Effector memory CD8-positive, alpha-beta T cell (primary cell): ENCODE measurements around the gene ANKRD49.

Experiments used
- ATAC-seq: fragments of 150-1000 bp; cut with Tn5 transposase; replicated peaks from 2 replicates; pipeline ENCODE4 v1.10.0; 2021; ENCODE audit warnings: mild to moderate bottlenecking, moderate library complexity
- DNase-seq, 3 experiments: peaks; one replicate each; pipeline ENCODE4 v3.0.0; 2021
- H3K27ac Mint-ChIP-seq, 2 donors: one replicate each; pipeline ENCODE4 v1.8.0; 2022; ENCODE audit warnings: mild to moderate bottlenecking in 2 of 2, mixed read lengths in 2 of 2, moderate library complexity in 2 of 2
- H3K27me3 Mint-ChIP-seq, 2 donors: one replicate each; pipeline ENCODE4 v1.8.0; 2022; ENCODE audit warnings: mixed read lengths in 2 of 2
- H3K36me3 Mint-ChIP-seq: one replicate; pipeline ENCODE4 v1.8.0; 2022; ENCODE audit warnings: mild to moderate bottlenecking, moderate library complexity, mixed read lengths; ENCODE audit not compliant: insufficient read depth
- H3K4me1 Mint-ChIP-seq, 2 donors: one replicate each; pipeline ENCODE4 v1.8.0; 2022; ENCODE audit warnings: low read depth in 2 of 2, mixed read lengths in 2 of 2
- H3K4me3 Mint-ChIP-seq, 2 donors: one replicate each; pipeline ENCODE4 v1.8.0; 2022; ENCODE audit warnings: mild to moderate bottlenecking in 2 of 2, mixed read lengths in 2 of 2, moderate library complexity in 2 of 2
- H3K9me3 Mint-ChIP-seq, 2 donors: one replicate each; pipeline ENCODE4 v1.8.0; 2022; ENCODE audit warnings: mixed read lengths in 2 of 2
- total RNA-seq, 9 experiments: gene quantifications; one replicate each; lab custom pipeline; 2026; lab: John Stamatoyannopoulos, UW

The ANKRD49 gene, protein sequence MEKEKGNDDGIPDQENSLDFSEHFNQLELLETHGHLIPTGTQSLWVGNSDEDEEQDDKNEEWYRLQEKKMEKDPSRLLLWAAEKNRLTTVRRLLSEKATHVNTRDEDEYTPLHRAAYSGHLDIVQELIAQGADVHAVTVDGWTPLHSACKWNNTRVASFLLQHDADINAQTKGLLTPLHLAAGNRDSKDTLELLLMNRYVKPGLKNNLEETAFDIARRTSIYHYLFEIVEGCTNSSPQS
- 28.9 to 76.9 (median 37.6) reads per million in 9 experiments for total RNA-seq

DNA sequence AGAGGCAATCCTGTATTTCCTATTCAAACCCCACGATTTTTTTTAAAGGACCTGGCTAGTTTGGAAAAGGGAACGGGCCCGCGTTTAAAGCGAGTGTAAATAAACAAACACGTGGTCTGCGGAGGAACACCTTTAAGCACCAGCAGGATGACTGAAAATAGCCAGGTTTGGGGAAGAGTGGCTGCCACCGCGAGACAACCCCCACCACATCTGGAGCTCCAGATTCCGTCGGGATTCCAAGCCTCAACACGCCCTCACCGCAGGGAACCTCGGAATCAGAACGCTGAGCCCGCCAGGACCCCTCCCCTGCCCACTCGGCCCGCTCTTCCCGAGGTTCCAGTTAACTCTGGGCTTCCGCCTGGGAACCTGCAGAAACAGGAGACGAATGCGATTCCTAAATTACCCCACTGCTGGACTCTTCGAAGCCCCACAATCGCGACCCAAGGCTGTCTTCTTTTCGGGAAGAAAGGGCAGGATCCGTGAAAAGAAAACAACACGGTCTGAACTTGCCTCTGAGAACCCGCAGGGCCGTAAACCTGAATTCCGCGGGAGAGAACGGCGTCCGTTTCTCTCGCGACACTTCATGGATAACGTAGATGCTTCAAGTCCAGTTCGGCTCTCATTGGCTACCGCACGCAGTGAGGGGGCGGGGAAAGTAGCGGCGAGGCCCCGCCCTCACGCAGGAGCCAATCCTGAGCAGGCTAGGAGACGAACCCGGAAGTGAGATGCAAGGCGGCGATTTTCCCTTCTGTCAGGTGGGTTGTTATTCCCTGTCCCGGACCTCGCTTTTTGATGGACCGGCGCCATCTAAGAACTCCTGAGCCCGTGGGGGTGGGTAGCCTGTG lies at the start of gene ANKRD49, which contains the start of gene MRE11:
Gene ANKRD49, plus strand, starts transcription at position 704 of the 845 bp plus-strand sequence. CDS start 2,710 bp downstream, outside the sequence.
Gene MRE11, minus strand, starts transcription at position 564 of the 845 bp plus-strand sequence. CDS start 1,043 bp downstream, outside the sequence.
- H3K36me3 Mint-ChIP-seq = peaks cover 43% of the 10 kb centered on the region
- H3K9me3 Mint-ChIP-seq = no peaks in the 10 kb centered on the region
- H3K27me3 Mint-ChIP-seq = no peaks in the 10 kb centered on the region
- H3K27ac Mint-ChIP-seq = peak within 1 kb of the TSS; percentile 98
- ATAC-seq = peak; percentile 98
- H3K4me1 Mint-ChIP-seq = peaks cover 22 to 39% of the 10 kb centered on the region in 2 donors
- DNase-seq = peak; percentile 95 to 97 (median 96)
- peak within 1 kb of the TSS; percentile 95 to 98 for H3K4me3 Mint-ChIP-seq

DNA sequence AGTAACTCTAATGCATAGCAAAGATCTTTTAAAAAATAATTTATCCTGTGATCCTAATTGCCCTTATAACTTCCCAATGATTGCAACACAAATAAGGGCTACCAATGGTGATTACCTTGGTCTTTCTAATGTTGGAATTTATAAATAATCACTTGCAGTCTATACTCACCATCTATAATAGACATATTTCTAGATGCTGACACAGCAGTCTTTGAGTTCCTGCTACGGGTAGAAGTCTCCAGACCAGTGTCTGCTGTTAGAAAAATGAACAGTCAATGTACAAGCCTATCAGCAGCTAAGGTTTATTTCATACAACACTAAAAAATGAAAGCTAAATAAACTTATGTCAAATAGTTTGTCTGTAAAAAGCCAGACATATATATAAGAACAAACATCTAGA lies 48.1 kb upstream of the ANKRD49 start:
- peak overlapping the region in 1 of 2 donors; percentile 67 for H3K27ac Mint-ChIP-seq

DNA sequence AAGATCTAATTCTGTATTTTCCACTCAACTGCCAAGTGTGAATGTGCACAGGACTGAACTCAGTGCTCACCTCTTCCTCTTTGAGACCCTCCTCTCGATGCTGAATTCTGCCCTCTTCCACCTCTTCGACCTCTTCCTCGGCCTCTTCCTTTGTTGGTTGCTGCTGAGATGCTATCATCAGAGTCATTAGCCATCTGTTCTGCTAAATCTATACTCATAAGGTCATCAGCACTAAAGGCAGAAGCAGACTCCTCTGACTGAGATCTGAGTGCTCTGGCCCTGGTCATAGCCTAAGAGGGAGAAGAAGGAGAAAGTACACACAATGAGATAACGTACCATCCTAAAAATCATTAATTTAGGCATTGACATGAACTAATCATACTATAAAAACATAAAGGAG lies 46.6 kb upstream of the ANKRD49 start:
- Mint-ChIP-seq H3K27ac (no peak overlapping the region), H3K4me1 (peaks cover 0 to 5% of the 10 kb centered on the region in 2 donors), H3K36me3 (peaks cover 25% of the 10 kb centered on the region), H3K9me3 (no peaks in the 10 kb centered on the region), H3K27me3 (no peaks in the 10 kb centered on the region), H3K4me3 (no peak overlapping the region)
- ATAC-seq (no peak), DNase-seq (no peak)

More for the DNA sequence above, 48.1 kb upstream of the ANKRD49 start:
- Mint-ChIP-seq H3K4me3 (no peak overlapping the region), H3K36me3 (peaks cover 28% of the 10 kb centered on the region), H3K4me1 (peaks cover 0 to 5% of the 10 kb centered on the region in 2 donors), H3K9me3 (no peaks in the 10 kb centered on the region), H3K27me3 (no peaks in the 10 kb centered on the region)
- ATAC-seq = no peak
- DNase-seq = no peak

GRCh38 chr11:94449029-94449428 lies 44.8 kb upstream of the ANKRD49 start:
- no peak overlapping the region for H3K27ac Mint-ChIP-seq
- H3K4me1 Mint-ChIP-seq = peaks cover 0 to 5% of the 10 kb centered on the region in 2 donors
- ATAC-seq = no peak
- no peak overlapping the region for H3K4me3 Mint-ChIP-seq
- H3K27me3 Mint-ChIP-seq = no peaks in the 10 kb centered on the region
- no peak for DNase-seq
- H3K9me3 Mint-ChIP-seq = no peaks in the 10 kb centered on the region
- H3K36me3 Mint-ChIP-seq = peaks cover 21% of the 10 kb centered on the region

DNA sequence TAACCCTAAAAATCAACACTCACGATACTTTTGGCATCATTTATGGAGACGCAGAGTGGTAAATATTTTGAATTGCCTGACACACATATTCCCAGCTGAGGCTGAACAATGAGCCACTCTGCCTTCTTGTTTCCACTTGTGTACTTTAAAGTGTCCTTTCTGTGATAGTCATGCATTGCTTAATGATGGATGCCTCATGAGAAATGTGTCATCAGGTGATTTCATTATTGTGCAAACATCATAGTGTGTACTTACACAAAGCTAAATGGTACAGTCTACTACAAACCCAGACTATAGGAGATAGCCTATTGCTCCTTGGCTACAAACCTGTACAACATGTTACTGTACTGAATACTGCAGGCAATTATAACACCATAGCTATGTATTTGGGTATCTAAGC lies 44.3 kb upstream of the ANKRD49 start:
- Mint-ChIP-seq H3K27me3 (no peaks in the 10 kb centered on the region), H3K4me3 (no peak overlapping the region), H3K27ac (no peak overlapping the region), H3K36me3 (peaks cover 18% of the 10 kb centered on the region), H3K4me1 (peaks cover 0 to under 1% of the 10 kb centered on the region in 2 donors), H3K9me3 (no peaks in the 10 kb centered on the region)
- no peak for ATAC-seq
- DNase-seq = no peak

GRCh38 chr11:94450048-94450447 lies 43.7 kb upstream of the ANKRD49 start:
- Mint-ChIP-seq H3K27ac (no peak overlapping the region), H3K4me3 (no peak overlapping the region), H3K9me3 (no peaks in the 10 kb centered on the region), H3K27me3 (no peaks in the 10 kb centered on the region), H3K36me3 (peaks cover 21% of the 10 kb centered on the region), H3K4me1 (no peaks in the 10 kb centered on the region)
- no peak for ATAC-seq
- no peak for DNase-seq

DNA sequence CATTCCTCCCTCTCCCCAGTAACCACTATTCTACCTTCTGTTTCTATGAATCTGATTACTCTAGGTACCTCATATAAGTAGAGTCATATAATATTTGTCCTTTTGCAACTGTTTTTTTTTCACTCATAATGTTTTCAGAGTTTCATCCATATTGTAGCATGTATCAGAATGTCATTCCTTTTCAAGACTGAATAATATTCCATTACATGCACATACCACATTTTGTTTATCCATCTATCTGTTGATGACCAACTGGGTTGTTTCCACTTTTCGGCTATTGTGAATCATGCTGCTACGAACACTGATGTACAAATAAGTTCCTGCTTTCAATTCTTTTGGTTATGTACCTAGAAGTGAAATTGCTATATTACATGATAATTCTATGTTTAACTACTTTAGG lies 40.8 kb upstream of the ANKRD49 start:
- Mint-ChIP-seq H3K4me3 (no peak overlapping the region), H3K36me3 (peaks cover 6% of the 10 kb centered on the region), H3K4me1 (no peaks in the 10 kb centered on the region), H3K27me3 (no peaks in the 10 kb centered on the region), H3K9me3 (no peaks in the 10 kb centered on the region), H3K27ac (no peak overlapping the region)
- DNase-seq = no peak
- ATAC-seq = no peak

GRCh38 chr11:94454301-94454700 lies 39.5 kb upstream of the ANKRD49 start:
- DNase-seq (no peak), ATAC-seq (no peak)
- H3K27me3 Mint-ChIP-seq = no peaks in the 10 kb centered on the region
- H3K9me3 Mint-ChIP-seq = no peaks in the 10 kb centered on the region
- H3K4me1 Mint-ChIP-seq = no peaks in the 10 kb centered on the region
- no peak overlapping the region for H3K4me3 Mint-ChIP-seq
- H3K27ac Mint-ChIP-seq = no peak overlapping the region
- H3K36me3 Mint-ChIP-seq = peaks cover 16% of the 10 kb centered on the region

- no peak for ATAC-seq
- H3K27me3 Mint-ChIP-seq = no peaks in the 10 kb centered on the region
Observed at GRCh38 chr11:94455861-94456260, 37.9 kb upstream of the ANKRD49 start.

DNA sequence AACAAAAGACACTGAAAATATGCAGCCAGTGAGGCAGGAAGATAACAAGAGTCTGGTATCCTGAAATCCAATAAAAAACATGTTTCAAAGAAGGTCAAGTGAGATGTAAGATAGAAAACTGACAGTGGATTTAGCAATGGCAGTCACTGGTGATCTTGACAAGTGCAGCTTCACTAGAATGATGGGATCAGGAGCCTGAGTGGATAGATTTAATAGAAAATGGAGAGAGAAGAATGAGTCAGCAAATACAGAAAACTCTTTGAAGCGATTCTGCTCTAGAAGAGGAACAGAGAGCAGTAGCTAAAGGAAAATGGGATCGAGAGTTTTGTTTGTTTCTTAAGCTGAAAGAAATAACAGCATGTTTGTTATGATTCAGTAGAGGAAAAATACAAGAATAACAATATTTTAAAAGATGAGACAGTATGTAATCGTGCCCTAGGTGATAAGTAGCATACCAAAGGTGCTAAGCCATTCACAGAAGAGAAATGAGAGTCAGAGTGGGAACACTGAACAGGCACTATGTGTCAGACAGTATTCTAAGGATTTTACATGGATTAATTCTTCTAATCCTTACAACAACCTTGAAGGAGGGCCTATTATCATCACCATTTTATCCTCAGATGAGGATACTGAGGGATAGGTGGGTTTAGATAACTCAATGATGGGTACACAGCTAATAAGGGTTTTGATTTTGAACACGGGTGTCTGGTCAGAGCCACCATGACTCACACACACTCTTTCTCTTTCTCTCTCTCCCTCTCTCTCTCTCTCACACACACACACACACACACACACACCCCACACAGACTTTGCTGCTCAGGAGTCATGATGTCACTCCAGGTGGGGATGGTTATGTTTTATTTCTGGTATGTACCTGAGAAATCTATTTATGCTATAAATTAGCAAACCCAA lies 36.4 kb upstream of the ANKRD49 start:
- Mint-ChIP-seq H3K4me1 (peaks cover 2 to 4% of the 10 kb centered on the region in 2 donors), H3K9me3 (no peaks in the 10 kb centered on the region), H3K27me3 (no peaks in the 10 kb centered on the region), H3K36me3 (peaks cover 28% of the 10 kb centered on the region), H3K27ac (no peak overlapping the region), H3K4me3 (no peak overlapping the region)
- no peak for DNase-seq
- no peak for ATAC-seq

More at GRCh38 chr11:94455861-94456260, 37.9 kb upstream of the ANKRD49 start:
- peaks cover 2 to 4% of the 10 kb centered on the region in 2 donors for H3K4me1 Mint-ChIP-seq
- H3K27ac Mint-ChIP-seq = no peak overlapping the region
- no peaks in the 10 kb centered on the region for H3K9me3 Mint-ChIP-seq
- H3K36me3 Mint-ChIP-seq = peaks cover 23% of the 10 kb centered on the region
- no peak for DNase-seq
- H3K4me3 Mint-ChIP-seq = no peak overlapping the region

- Mint-ChIP-seq H3K9me3 (no peaks in the 10 kb centered on the region), H3K27me3 (no peaks in the 10 kb centered on the region), H3K4me1 (peaks cover 2 to 4% of the 10 kb centered on the region in 2 donors), H3K4me3 (no peak overlapping the region), H3K36me3 (peaks cover 32% of the 10 kb centered on the region), H3K27ac (peak overlapping the region in 1 of 2 donors; percentile 9)
- ATAC-seq (no peak), DNase-seq (no peak)
Observed at GRCh38 chr11:94459576-94459975, 34.2 kb upstream of the ANKRD49 start.

GRCh38 chr11:94469416-94469815 lies 24.4 kb upstream of the ANKRD49 start:
- Mint-ChIP-seq H3K4me3 (no peak overlapping the region), H3K9me3 (no peaks in the 10 kb centered on the region), H3K36me3 (peaks cover 10% of the 10 kb centered on the region), H3K27ac (peak overlapping the region in 1 of 2 donors; percentile 54), H3K27me3 (no peaks in the 10 kb centered on the region), H3K4me1 (peaks cover 12 to 17% of the 10 kb centered on the region in 2 donors)
- no peak for DNase-seq
- no peak for ATAC-seq
